AG04450 (cell line): ENCODE data around the gene BNIPL. TPM values are rescaled to one million over a fixed set of nuclear protein-coding genes. Genes with fewer than 3 reads are reported as not detected.

Experiments used
- CTCF ChIA-PET: fragments of 300-600, 350-600 bp; formaldehyde crosslinking; extraction: SDS; loops from one replicate; lab custom pipeline; 2022; ENCODE audit warnings: antibody characterized with exemption, inconsistent platforms; lab: Charles Lee
- POLR2A ChIA-PET: fragments of 350-600 bp; formaldehyde crosslinking; extraction: SDS; loops from one replicate; lab custom pipeline; 2021; ENCODE audit warnings: antibody characterized with exemption, inconsistent platforms; lab: Yijun Ruan, JAX
- DNase-seq: peaks from one replicate; pipeline ENCODE4 v3.0.0-alpha.2; 2011; ENCODE audit warnings: low read depth, low spot score
- H3K27ac ChIP-seq: one replicate; pipeline ENCODE4 v1.5.1; 2012; ENCODE audit warnings: low read depth, low read length, control low read depth
- H3K27me3 ChIP-seq: one replicate; pipeline ENCODE4 v1.6.0; 2012; ENCODE audit warnings: low read length; ENCODE audit not compliant: control insufficient read depth, insufficient read depth
- H3K4me3 ChIP-seq: 2 replicates; pipeline ENCODE4 v1.5.1; 2011; ENCODE audit warnings: mild to moderate bottlenecking, low read depth, low read length, control low read depth
- H3K9me3 ChIP-seq: 2 replicates; pipeline ENCODE4 v1.5.1; 2012; ENCODE audit warnings: low read length; ENCODE audit not compliant: control insufficient read depth, insufficient read depth
- CTCF ChIP-seq: IDR thresholded peaks from 2 replicates; pipeline ENCODE4 v1.5.1; 2011; ENCODE audit warnings: low read depth, low read length, control low read depth, inconsistent platforms
- polyA plus RNA-seq: library from polyadenylated mRNA; depleted of rRNA; stranded (reverse); fragments of >200 nt; gene quantifications from 2 replicates; pipeline ENCODE4 v1.2.3, GENCODE V29; 2011

The BNIPL gene
- polyA plus RNA-seq, 1 experiment = 0.16 TPM

- POLR2A ChIA-PET = interaction anchor here (0.6 to 1.6 kb wide), 3 partner anchors 18 to 39 kb away, joined by 3 to 4 read pairs (median 3); partner anchors contain the start of gene ANXA9
- DNase-seq = no peak
- TF ChIP-seq CTCF = no peak
- Histone ChIP-seq H3K4me3 (no peak overlapping the region), H3K9me3 (no peaks in the 10 kb centered on the region), H3K27ac (peak overlapping the region; percentile 70), H3K27me3 (no peaks in the 10 kb centered on the region)
- CTCF ChIA-PET = interaction anchor here (0.6 to 2.7 kb wide), 2 partner anchors 20 to 439 kb away, joined by 3 to 9 read pairs; no protein-coding TSS in a partner anchor
Observed at GRCh38 chr1:150999926-151000325, 36.5 kb upstream of the BNIPL start.

GRCh38 chr1:151000408-151000807 is 36.0 kb upstream of the BNIPL start:
- no peaks in the 10 kb centered on the region for H3K27me3 ChIP-seq
- ChIA-PET POLR2A (interaction anchor here (0.7 kb wide), 1 partner anchor 40 kb away, joined by 3 read pairs; no protein-coding TSS in a partner anchor), CTCF (interaction anchor here (1.3 to 2.7 kb wide), 2 partner anchors 20 to 99 kb away, joined by 4 to 9 read pairs; no protein-coding TSS in a partner anchor)
- no peak overlapping the region for H3K27ac ChIP-seq
- TF ChIP-seq CTCF = no peak
- no peak for DNase-seq
- H3K9me3 ChIP-seq = no peaks in the 10 kb centered on the region
- H3K4me3 ChIP-seq = no peak overlapping the region

GRCh38 chr1:151001602-151002001 is 34.8 kb upstream of the BNIPL start:
- H3K9me3 ChIP-seq = no peaks in the 10 kb centered on the region
- ChIA-PET POLR2A (no interaction called here), CTCF (interaction anchor here (1.0 to 1.3 kb wide), 3 partner anchors 79 to 521 kb away, joined by 3 to 4 read pairs (median 3); no protein-coding TSS in a partner anchor)
- no peaks in the 10 kb centered on the region for H3K27me3 ChIP-seq
- no peak for TF ChIP-seq CTCF
- DNase-seq = no peak
- no peak overlapping the region for H3K4me3 ChIP-seq
- no peak overlapping the region for H3K27ac ChIP-seq

GRCh38 chr1:151002051-151002450 is 34.3 kb upstream of the BNIPL start:
- Histone ChIP-seq H3K9me3 (no peaks in the 10 kb centered on the region), H3K4me3 (no peak overlapping the region), H3K27ac (no peak overlapping the region), H3K27me3 (no peaks in the 10 kb centered on the region)
- DNase-seq = no peak
- CTCF ChIA-PET = interaction anchor here (0.5 to 5.1 kb wide), 4 partner anchors 7 to 521 kb away, joined by 3 to 63 read pairs (median 4); no protein-coding TSS in a partner anchor
- TF ChIP-seq CTCF = no peak
- POLR2A ChIA-PET = no interaction called here

- Histone ChIP-seq H3K4me3 (no peak overlapping the region), H3K9me3 (no peaks in the 10 kb centered on the region), H3K27ac (no peak overlapping the region), H3K27me3 (no peaks in the 10 kb centered on the region)
- CTCF ChIA-PET = interaction anchor here (0.5 to 5.1 kb wide), 4 partner anchors 7 to 194 kb away, joined by 3 to 63 read pairs (median 5); no protein-coding TSS in a partner anchor
- DNase-seq = no peak
- POLR2A ChIA-PET = no interaction called here
- no peak for TF ChIP-seq CTCF
Observed at GRCh38 chr1:151002611-151003010, 33.8 kb upstream of the BNIPL start.
